ENCODE data around the gene PDE2A.

GRCh38 chr11:72684236-72684912 lies 10.2 kb upstream of the PDE2A start:
- TF ChIP-seq CTCF (IDR thresholded peaks at IDR 0.05) (no peak), ESRRA (CRISPR knock-in tag; IDR thresholded peaks at IDR 0.05; ENCODE audit: borderline replicate concordance) (no peak), ATF1 (CRISPR knock-in tag; IDR thresholded peaks at IDR 0.05) (no peak), AFF4 (CRISPR knock-in tag; IDR thresholded peaks at IDR 0.05; ENCODE audit: borderline replicate concordance) (no peak)
- TF ChIP-seq, protein P1, sequence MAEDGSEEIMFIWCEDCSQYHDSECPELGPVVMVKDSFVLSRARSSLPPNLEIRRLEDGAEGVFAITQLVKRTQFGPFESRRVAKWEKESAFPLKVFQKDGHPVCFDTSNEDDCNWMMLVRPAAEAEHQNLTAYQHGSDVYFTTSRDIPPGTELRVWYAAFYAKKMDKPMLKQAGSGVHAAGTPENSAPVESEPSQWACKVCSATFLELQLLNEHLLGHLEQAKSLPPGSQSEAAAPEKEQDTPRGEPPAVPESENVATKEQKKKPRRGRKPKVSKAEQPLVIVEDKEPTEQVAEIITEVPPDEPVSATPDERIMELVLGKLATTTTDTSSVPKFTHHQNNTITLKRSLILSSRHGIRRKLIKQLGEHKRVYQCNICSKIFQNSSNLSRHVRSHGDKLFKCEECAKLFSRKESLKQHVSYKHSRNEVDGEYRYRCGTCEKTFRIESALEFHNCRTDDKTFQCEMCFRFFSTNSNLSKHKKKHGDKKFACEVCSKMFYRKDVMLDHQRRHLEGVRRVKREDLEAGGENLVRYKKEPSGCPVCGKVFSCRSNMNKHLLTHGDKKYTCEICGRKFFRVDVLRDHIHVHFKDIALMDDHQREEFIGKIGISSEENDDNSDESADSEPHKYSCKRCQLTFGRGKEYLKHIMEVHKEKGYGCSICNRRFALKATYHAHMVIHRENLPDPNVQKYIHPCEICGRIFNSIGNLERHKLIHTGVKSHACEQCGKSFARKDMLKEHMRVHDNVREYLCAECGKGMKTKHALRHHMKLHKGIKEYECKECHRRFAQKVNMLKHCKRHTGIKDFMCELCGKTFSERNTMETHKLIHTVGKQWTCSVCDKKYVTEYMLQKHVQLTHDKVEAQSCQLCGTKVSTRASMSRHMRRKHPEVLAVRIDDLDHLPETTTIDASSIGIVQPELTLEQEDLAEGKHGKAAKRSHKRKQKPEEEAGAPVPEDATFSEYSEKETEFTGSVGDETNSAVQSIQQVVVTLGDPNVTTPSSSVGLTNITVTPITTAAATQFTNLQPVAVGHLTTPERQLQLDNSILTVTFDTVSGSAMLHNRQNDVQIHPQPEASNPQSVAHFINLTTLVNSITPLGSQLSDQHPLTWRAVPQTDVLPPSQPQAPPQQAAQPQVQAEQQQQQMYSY (CRISPR knock-in tag; IDR thresholded peaks at IDR 0.05), result no peak
- TF ChIP-seq, protein P2, sequence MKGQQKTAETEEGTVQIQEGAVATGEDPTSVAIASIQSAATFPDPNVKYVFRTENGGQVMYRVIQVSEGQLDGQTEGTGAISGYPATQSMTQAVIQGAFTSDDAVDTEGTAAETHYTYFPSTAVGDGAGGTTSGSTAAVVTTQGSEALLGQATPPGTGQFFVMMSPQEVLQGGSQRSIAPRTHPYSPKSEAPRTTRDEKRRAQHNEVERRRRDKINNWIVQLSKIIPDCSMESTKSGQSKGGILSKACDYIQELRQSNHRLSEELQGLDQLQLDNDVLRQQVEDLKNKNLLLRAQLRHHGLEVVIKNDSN (CRISPR knock-in tag; IDR thresholded peaks at IDR 0.05), result no peak
- TF ChIP-seq, protein P3, sequence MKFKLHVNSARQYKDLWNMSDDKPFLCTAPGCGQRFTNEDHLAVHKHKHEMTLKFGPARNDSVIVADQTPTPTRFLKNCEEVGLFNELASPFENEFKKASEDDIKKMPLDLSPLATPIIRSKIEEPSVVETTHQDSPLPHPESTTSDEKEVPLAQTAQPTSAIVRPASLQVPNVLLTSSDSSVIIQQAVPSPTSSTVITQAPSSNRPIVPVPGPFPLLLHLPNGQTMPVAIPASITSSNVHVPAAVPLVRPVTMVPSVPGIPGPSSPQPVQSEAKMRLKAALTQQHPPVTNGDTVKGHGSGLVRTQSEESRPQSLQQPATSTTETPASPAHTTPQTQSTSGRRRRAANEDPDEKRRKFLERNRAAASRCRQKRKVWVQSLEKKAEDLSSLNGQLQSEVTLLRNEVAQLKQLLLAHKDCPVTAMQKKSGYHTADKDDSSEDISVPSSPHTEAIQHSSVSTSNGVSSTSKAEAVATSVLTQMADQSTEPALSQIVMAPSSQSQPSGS (CRISPR knock-in tag; IDR thresholded peaks at IDR 0.05; ENCODE audit: borderline replicate concordance, low read depth), result no peak

Measured in WTC11 (cell line).